Panc1 (cell line): Measurements from ENCODE around the gene ATCAY. TPM values are rescaled to one million over a fixed set of nuclear protein-coding genes. Genes with fewer than 3 reads are reported as not detected.
A peak's percentile ranks its signal among the peaks of the same experiment; 100 is the strongest.

Experiments used
- ATAC-seq: fragments of 200-7000 bp; cut with Tn5 transposase; 2 replicates; pipeline ENCODE4 v1.9.1; 2020; ENCODE audit warnings: mild to moderate bottlenecking, moderate library complexity
- Bru-seq: library from RNA; stranded (reverse); fragments of 400-500 nt; gene quantifications from one replicate; lab custom pipeline; 2021; lab: Mats Ljungman, UMichigan
- BruChase-seq, 2 experiments: library from RNA; stranded (reverse); fragments of 400-500 nt; gene quantifications; one replicate each; lab custom pipeline; 2021; lab: Mats Ljungman, UMichigan
- BruUV-seq: library from RNA; stranded (reverse); fragments of 400-500 nt; replicated peaks from 2 replicates; lab custom pipeline; 2021; lab: Mats Ljungman, UMichigan
- CTCF ChIA-PET: fragments of 300-600 bp; sonication (Branson Sonifier 250); formaldehyde crosslinking; loops from one replicate; lab custom pipeline; 2022; ENCODE audit warnings: antibody characterized with exemption; lab: Charles Lee
- POLR2A ChIA-PET: fragments of 300-600 bp; sonication (Branson Sonifier 250); formaldehyde crosslinking; loops from one replicate; lab custom pipeline; 2022; ENCODE audit warnings: antibody characterized with exemption; lab: Charles Lee
- DNase-seq: peaks from one replicate; pipeline ENCODE4 v3.0.0-alpha.2; 2010; ENCODE audit warnings: low read depth, low spot score
- H3K27ac ChIP-seq: 2 replicates; pipeline ENCODE4 v1.5.1; 2011; ENCODE audit warnings: mild to moderate bottlenecking, low read length, inconsistent platforms
- H3K27me3 ChIP-seq: fragments of 200-500 bp; sonication (Bioruptor generic); 2 replicates; pipeline ENCODE4 v1.6.0; 2014; ENCODE audit warnings: low read length, inconsistent platforms; ENCODE audit not compliant: control insufficient read depth, insufficient read depth
- H3K36me3 ChIP-seq: fragments of 200-500 bp; sonication (Bioruptor generic); 2 replicates; pipeline ENCODE4 v1.5.1; 2014; ENCODE audit warnings: inconsistent platforms, mild to moderate bottlenecking, low read length, moderate library complexity; ENCODE audit not compliant: control insufficient read depth, insufficient read depth
- H3K4me1 ChIP-seq: 2 replicates; pipeline ENCODE4 v1.5.1; 2011; ENCODE audit warnings: inconsistent platforms, mild to moderate bottlenecking, low read length, moderate library complexity; ENCODE audit not compliant: control insufficient read depth, insufficient read depth
- H3K4me3 ChIP-seq, 2 experiments: 2 replicates each; pipeline ENCODE4 v1.5.1; 2011 to 2012; ENCODE audit warnings: low read depth in 2 of 2, low read length in 2 of 2, mild to moderate bottlenecking in 2 of 2, inconsistent platforms in 1 of 2, moderate library complexity in 1 of 2
- H3K9me3 ChIP-seq: fragments of 200-500 bp; sonication (Bioruptor generic); 2 replicates; pipeline ENCODE4 v1.5.1; 2014; ENCODE audit warnings: low read depth, mild to moderate bottlenecking, inconsistent platforms, low read length, moderate library complexity; ENCODE audit not compliant: control insufficient read depth, insufficient read depth
- POLR2AphosphoS5 ChIP-seq: IDR thresholded peaks from 2 replicates; pipeline ENCODE4 v1.6.1; 2012; ENCODE audit warnings: mild to moderate bottlenecking, low read depth, low read length, moderate library complexity
- SIN3A ChIP-seq: IDR thresholded peaks from 2 replicates; pipeline ENCODE4 v1.6.1; 2012; ENCODE audit warnings: low read depth, mild to moderate bottlenecking, low read length, moderate library complexity, borderline replicate concordance; ENCODE audit not compliant: insufficient read depth
- TCF7L2 ChIP-seq: IDR thresholded peaks from 2 replicates; pipeline ENCODE4 v1.6.1; 2011; ENCODE audit warnings: mild to moderate bottlenecking, low read depth, low read length, inconsistent platforms
- in situ Hi-C: cut with HindIII; loops from 2 replicates; pipeline ENCODE4 v1.10.0; 2016; ENCODE audit warnings: low sequenced_read_pairs, low pct_unique_long_range_greater_than_20kb
- intact Hi-C: fragments of 100-400 bp; cut with micrococcal nuclease; formaldehyde crosslinking; loops from one replicate; pipeline ENCODE4 v1.10.0; 2022; ENCODE audit not compliant: unreplicated experiment
- long read RNA-seq: library from polyadenylated mRNA; unstranded; transcript quantifications from one replicate; pipeline ENCODE4 v2.0.0, GENCODE V29; 2021; ENCODE audit not compliant: unreplicated experiment
- polyA plus RNA-seq: library from polyadenylated mRNA; unstranded; fragments of >200 nt; gene quantifications from one replicate; pipeline ENCODE4 v1.2.1, GENCODE V29; 2012; ENCODE audit warnings: missing spikeins; ENCODE audit not compliant: insufficient read length
- total RNA-seq: library from RNA; stranded (reverse); gene quantifications from one replicate; pipeline ENCODE4 v1.2.1, GENCODE V29; 2021; ENCODE audit not compliant: unreplicated experiment
- TF ChIP-seq, protein P1 (sequence below): fragments of 450-650 bp; IDR thresholded peaks from 2 replicates; pipeline ENCODE4 v1.5.1; 2017; ENCODE audit warnings: mild to moderate bottlenecking
- TF ChIP-seq, protein P2 (sequence below), 2 experiments: IDR thresholded peaks; 2 replicates each; pipeline ENCODE4 v1.6.1; 2011 to 2012; ENCODE audit warnings: low read depth in 2 of 2, control low read depth in 1 of 2, low read length in 1 of 2, mild to moderate bottlenecking in 1 of 2, moderate library complexity in 1 of 2; ENCODE audit not compliant: insufficient read depth in 1 of 2

Gene ATCAY, protein sequence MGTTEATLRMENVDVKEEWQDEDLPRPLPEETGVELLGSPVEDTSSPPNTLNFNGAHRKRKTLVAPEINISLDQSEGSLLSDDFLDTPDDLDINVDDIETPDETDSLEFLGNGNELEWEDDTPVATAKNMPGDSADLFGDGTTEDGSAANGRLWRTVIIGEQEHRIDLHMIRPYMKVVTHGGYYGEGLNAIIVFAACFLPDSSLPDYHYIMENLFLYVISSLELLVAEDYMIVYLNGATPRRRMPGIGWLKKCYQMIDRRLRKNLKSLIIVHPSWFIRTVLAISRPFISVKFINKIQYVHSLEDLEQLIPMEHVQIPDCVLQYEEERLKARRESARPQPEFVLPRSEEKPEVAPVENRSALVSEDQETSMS
- total RNA-seq: 0.15 TPM
- polyA plus RNA-seq: 0.11 TPM
- Bru-seq, nascent RNA: percentile 8 among the genes with signal in this experiment
- percentile 7 among the genes with signal in this experiment for BruChase-seq, experiment 1, labeled RNA remaining after a 2-hour chase
- BruChase-seq, experiment 2, labeled RNA remaining after a 6-hour chase: percentile 15 among the genes with signal in this experiment
- long read RNA-seq: 0 reads

DNA sequence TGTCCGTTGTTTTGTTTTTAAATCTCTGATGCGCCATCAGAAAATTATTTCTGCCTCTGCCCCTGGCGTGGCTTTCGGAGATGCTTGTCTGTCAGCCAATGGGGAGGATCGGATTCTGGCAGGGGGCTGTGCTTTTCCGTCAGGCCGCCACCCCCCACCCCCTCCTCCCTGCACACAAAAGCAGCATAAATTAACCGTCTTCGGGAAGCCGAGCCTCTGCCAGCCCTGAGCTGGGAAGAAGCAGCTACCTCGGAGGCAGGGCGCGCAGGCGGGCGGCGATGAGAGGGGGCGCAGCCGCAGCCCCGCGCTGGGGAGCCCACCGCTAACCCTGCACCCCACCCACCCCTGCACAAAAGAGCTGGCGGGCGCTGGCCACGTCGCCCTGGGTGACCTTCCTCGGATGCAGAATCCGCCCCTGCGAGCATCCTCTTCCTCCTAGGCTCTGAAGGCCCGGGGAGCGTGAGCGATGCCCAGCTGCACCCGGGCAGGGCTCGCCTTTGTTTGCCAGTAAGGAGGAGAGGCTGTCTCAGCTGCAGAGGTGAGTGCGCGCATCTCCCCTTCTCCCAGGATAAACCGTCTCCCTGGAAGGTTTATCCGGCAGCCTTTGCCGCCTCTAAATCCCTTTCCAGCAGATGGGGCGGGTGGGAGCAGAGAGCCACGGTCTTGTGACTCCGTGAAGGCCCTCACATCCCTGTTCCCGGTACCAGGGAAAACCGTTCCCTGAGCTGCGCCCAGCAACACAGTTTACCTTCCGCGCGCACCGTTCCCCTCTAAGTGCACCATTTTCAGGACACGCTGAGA is at the start of gene ATCAY:
TSS of gene ATCAY (plus strand) at position 215 of the 801 bp plus-strand sequence. CDS start 5,083 bp downstream, outside the sequence.
- TF ChIP-seq POLR2AphosphoS5: no peak
- no peak for TF ChIP-seq SIN3A
- TF ChIP-seq, protein P1, sequence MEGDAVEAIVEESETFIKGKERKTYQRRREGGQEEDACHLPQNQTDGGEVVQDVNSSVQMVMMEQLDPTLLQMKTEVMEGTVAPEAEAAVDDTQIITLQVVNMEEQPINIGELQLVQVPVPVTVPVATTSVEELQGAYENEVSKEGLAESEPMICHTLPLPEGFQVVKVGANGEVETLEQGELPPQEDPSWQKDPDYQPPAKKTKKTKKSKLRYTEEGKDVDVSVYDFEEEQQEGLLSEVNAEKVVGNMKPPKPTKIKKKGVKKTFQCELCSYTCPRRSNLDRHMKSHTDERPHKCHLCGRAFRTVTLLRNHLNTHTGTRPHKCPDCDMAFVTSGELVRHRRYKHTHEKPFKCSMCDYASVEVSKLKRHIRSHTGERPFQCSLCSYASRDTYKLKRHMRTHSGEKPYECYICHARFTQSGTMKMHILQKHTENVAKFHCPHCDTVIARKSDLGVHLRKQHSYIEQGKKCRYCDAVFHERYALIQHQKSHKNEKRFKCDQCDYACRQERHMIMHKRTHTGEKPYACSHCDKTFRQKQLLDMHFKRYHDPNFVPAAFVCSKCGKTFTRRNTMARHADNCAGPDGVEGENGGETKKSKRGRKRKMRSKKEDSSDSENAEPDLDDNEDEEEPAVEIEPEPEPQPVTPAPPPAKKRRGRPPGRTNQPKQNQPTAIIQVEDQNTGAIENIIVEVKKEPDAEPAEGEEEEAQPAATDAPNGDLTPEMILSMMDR: no peak
- no peak for TF ChIP-seq TCF7L2
- TF ChIP-seq, protein P2, sequence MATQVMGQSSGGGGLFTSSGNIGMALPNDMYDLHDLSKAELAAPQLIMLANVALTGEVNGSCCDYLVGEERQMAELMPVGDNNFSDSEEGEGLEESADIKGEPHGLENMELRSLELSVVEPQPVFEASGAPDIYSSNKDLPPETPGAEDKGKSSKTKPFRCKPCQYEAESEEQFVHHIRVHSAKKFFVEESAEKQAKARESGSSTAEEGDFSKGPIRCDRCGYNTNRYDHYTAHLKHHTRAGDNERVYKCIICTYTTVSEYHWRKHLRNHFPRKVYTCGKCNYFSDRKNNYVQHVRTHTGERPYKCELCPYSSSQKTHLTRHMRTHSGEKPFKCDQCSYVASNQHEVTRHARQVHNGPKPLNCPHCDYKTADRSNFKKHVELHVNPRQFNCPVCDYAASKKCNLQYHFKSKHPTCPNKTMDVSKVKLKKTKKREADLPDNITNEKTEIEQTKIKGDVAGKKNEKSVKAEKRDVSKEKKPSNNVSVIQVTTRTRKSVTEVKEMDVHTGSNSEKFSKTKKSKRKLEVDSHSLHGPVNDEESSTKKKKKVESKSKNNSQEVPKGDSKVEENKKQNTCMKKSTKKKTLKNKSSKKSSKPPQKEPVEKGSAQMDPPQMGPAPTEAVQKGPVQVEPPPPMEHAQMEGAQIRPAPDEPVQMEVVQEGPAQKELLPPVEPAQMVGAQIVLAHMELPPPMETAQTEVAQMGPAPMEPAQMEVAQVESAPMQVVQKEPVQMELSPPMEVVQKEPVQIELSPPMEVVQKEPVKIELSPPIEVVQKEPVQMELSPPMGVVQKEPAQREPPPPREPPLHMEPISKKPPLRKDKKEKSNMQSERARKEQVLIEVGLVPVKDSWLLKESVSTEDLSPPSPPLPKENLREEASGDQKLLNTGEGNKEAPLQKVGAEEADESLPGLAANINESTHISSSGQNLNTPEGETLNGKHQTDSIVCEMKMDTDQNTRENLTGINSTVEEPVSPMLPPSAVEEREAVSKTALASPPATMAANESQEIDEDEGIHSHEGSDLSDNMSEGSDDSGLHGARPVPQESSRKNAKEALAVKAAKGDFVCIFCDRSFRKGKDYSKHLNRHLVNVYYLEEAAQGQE (IDR thresholded peaks at IDR 0.05; ENCODE audit: insufficient read depth in 1 of 2, low read depth in 2 of 2, low read length in 1 of 2): no peak

DNA sequence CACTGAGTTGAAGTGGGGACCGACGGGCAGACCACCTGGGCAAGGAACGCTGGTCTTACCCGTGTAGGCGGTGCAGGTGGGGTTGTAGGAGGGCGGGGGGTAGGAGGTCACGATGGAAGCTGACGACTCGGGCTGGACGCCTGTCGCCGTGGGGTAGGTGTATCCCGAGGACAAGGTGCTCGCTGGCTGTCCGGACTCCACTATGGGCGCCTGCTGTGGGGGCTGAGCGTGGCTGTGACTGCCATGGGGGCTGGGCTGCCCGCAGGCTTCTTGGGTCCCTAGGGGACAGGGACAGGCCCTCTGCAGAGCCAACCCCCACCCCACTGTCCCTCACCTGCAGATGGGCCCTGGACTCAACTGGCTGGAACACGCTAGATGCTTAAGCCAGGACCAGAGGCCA is 48.9 kb upstream of the ATCAY start:
- POLR2A ChIA-PET: no interaction called here
- no peaks in the 10 kb centered on the region for H3K36me3 ChIP-seq
- TF ChIP-seq POLR2AphosphoS5: no peak
- TF ChIP-seq TCF7L2: no peak
- TF ChIP-seq, protein P2 (IDR thresholded peaks at IDR 0.05; ENCODE audit: insufficient read depth in 1 of 2, low read depth in 2 of 2, low read length in 1 of 2): no peak
- TF ChIP-seq SIN3A: no peak
- TF ChIP-seq, protein P1: no peak
- ATAC-seq (no peak), DNase-seq (no peak)
- in situ Hi-C loops (no loop called here), intact Hi-C loops (no loop called here)
- no peak overlapping the region for H3K27ac ChIP-seq
- CTCF ChIA-PET: interaction anchor here (0.6 kb wide), 1 partner anchor 159 kb away, joined by 6 read pairs; no protein-coding TSS in a partner anchor
- no peak overlapping the region for H3K4me3 ChIP-seq
- BruUV-seq: no TSS peak
- H3K4me1 ChIP-seq: no peaks in the 10 kb centered on the region
- no peaks in the 10 kb centered on the region for H3K9me3 ChIP-seq
- no peaks in the 10 kb centered on the region for H3K27me3 ChIP-seq

More for the DNA sequence above, at the start of gene ATCAY:
- in situ Hi-C loops: no loop called here
- BruUV-seq: no TSS peak
- no peak within 1 kb of the TSS for H3K27ac ChIP-seq
- intact Hi-C loops: no loop called here
- ChIA-PET POLR2A (interaction anchor here (0.6 kb wide), 1 partner anchor 312 kb away, joined by 5 read pairs; no protein-coding TSS in a partner anchor), CTCF (interaction anchor here (0.5 to 0.6 kb wide), 2 partner anchors 286 to 744 kb away, joined by 3 read pairs; no protein-coding TSS in a partner anchor)
- H3K9me3 ChIP-seq: no peaks in the 10 kb centered on the region
- H3K4me1 ChIP-seq: no peaks in the 10 kb centered on the region
- H3K27me3 ChIP-seq: no peaks in the 10 kb centered on the region
- no peaks in the 10 kb centered on the region for H3K36me3 ChIP-seq
- ATAC-seq (no peak; the same call in 1 of the 2 replicates), DNase-seq (no peak)
- peak within 1 kb of the TSS in 1 of 2 experiments; percentile 4; a peak in 1 of 4 replicates for H3K4me3 ChIP-seq
